NCI-H1105 (cell line): ENCODE measurements around the gene SCD.
A peak's percentile ranks its signal among the peaks of the same experiment; 100 is the strongest.
"Not testable (repeated sequence)": the region's sequence is repeated elsewhere in the genome, so short reads cannot be mapped to it uniquely, and the experiment has no call there.

ENCODE experiments used
- DNase-seq: peaks from one replicate; lab custom pipeline; 2025; lab: John Stamatoyannopoulos, UW

SCD gene

DNA sequence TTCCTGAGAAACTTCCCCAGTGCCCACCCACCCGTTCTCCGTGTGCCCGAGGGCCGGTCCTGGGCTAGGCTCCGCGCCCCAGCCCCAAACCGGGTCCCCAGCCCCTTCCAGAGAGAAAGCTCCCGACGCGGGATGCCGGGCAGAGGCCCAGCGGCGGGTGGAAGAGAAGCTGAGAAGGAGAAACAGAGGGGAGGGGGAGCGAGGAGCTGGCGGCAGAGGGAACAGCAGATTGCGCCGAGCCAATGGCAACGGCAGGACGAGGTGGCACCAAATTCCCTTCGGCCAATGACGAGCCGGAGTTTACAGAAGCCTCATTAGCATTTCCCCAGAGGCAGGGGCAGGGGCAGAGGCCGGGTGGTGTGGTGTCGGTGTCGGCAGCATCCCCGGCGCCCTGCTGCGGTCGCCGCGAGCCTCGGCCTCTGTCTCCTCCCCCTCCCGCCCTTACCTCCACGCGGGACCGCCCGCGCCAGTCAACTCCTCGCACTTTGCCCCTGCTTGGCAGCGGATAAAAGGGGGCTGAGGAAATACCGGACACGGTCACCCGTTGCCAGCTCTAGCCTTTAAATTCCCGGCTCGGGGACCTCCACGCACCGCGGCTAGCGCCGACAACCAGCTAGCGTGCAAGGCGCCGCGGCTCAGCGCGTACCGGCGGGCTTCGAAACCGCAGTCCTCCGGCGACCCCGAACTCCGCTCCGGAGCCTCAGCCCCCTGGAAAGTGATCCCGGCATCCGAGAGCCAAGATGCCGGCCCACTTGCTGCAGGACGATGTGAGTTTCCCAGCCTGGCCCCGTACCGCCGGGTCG, at the start of gene SCD:
SCD (plus strand) TSS at position 469 of the 803 bp plus-strand sequence; CDS start at position 741, 272 bp downstream.
- DNase-seq: peak; percentile 84

DNA sequence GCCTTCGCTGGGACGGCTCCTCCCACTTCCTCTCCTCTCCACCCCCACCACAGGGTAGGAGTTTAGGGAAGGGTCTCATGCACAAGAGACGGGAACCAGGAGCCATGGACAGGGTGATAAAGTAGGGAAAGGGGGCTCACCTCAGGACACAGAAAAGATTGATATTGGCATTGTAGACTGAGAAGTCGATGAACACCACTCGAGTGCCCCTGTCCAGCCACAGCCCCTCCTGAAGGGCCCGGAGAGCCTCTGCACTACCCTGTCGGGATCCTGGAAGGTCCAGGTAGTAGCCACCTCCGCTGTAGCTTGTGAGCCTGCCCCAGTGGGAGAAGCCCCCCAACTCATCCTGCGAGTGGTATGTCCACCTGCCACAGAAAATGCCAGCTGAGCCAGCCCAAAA, 49.8 kb upstream of the SCD start:
- DNase-seq: no peak

DNA sequence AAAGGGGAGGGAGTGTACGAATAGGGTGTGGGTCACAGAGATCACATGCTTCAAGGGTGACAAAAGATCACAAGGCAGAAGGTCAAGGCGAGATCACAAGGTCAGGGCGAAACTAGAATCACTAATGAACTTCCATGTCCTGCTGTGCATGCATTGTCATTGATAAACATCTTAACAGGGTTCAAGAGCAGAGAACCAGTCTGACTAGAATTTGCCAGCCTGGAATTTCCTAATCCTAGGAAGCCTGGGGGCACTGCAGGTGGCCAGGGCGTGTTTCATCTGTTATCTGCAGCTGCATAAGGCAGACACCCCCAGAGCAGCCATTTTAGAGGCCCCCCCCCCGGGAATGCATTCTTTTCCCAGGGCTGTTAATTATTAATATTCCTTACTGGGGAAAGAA, 45.9 kb upstream of the SCD start:
- not testable (repeated sequence) for DNase-seq

DNA sequence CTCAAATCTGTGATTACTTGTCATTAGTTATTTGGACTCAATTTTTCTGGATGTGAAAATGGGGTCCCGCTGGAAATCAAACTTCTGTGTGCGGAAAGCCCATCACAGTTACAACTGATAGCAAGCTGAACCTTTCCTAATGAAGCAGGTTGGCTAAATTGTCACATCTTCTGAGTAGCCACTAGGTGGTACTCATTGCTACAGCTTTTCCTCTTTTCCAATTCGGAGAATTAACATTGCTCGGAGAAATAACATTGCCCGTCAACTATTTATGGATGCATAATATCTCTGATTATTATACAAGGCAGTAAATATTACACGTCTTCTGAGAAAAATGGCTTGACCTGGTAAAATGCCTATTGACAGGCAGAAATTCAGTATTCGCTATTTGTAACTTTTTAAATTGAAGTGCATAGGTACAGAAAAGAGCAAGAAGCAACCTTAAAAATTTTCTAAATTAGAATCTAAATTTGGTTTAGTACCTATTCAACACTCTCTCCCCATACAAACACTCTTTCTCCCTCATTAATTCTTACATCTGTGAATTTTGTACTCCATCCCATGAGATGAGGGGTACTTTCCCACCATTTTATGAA, 43.2 kb upstream of the SCD start:
- peak; percentile 5 for DNase-seq

DNA sequence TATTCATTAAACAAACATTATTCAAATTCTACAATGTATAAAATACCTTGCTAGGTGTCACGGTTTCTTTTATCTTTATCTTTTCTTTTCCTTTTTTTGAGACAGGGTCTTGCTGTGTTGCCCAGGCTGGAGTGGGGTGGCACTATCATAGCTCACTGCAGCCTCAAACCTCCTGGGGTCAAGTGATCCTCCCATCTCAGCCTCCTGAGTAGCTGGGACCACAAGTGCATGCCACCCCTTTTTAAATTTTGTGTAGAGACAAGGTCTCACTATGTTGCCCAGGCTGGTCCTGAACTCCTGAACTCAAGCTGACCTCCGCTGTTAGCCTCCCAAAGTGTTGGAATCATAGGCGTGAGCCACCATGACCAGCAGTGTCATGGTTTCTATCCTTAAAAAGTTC, 42.6 kb upstream of the SCD start:
- DNase-seq: no peak

DNA sequence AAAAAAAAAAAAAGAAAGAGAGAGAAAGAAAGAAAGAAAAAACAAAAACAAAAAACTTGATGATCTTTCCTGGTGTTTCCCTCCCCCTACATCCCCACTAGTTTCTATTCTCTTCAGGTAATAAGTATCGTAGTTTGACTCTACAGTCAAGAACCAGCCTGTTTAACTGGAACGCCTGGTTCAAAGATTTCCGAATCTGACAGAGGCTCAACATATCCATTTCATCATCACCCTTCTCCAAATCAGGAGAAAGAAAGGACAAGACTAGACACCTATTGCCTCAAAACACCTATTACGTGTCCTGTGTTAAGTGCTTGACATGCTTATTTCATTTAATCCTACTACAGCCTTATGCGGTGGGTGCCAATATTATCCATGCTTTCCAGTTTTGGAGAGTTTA, 40.2 kb upstream of the SCD start:
- DNase-seq: no peak

DNA sequence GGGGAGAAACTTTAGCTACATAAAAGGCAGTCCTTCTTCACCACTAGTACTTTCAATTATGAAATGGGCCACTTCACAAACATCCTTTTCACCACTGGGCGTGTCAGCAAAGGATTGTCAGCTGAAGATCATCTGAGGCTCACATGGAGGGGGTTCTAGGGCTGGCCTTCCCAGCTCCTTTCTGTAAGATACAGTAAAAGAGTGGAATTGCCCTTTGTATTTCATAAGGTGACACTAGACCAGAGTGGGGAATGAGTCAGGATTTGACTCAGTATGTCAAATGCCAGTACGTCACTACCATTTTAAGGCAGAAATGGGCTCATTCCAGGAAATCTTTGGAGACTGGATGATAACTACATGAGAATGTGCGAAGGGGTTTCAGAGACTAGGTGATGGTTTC, 39.3 kb upstream of the SCD start:
- DNase-seq: no peak

DNA sequence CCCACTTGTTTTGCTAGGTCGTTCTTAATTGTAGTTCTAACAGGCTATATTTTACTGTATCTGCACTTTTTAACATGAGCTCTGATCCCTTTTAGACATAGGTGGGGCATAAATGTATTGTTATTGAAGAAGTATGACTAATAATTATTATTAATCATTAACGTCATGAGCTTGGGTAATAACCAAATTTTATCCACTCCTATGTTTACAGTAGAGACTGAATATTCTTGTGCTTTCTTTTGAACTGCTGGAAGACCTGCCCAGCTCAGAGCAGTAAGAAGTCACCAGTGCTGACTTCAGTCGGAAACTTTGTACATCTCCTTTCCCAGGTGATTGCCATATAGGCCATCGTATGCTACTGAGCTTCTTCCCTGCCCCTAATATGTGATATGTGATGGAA, 35.7 kb upstream of the SCD start:
- no peak for DNase-seq

DNA sequence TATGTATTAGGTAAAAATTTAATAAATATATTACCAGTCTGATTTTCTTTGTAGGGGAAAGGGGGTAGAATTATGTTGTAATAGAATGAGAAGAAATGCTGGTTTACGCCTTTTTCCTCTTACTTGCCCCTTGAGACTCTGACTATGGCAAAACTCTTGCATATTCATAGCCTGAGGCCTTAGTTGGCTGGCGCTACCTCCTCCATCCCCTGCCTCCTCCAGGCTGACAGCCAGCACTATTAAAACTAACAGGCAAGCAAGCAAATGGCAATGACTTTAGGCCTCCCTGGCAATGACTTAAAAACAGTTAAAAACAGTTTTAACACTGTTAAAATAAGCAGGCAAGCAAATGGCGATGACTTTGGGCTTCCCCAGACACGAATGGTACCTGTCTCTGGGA, 31.4 kb upstream of the SCD start:
- DNase-seq: no peak

DNA sequence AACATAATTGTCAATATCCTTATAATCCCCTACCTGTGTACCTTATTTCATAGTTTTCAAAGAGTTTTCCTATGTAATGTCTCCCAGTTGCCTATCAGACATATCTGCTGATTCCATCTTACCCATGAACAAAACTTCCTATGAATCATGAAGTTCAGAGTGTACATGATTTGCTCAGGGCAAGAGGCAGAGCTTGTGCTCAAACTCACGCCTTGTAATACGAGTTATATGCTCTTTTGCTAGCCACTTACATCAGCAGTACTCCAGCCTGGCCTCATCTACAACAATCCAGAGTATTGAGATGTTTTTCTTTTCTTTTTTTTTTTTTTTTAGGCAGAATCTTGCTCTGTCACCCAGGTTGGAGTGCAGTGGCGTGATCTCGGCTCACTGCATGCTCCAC, 28.8 kb upstream of the SCD start:
- DNase-seq: no peak

DNA sequence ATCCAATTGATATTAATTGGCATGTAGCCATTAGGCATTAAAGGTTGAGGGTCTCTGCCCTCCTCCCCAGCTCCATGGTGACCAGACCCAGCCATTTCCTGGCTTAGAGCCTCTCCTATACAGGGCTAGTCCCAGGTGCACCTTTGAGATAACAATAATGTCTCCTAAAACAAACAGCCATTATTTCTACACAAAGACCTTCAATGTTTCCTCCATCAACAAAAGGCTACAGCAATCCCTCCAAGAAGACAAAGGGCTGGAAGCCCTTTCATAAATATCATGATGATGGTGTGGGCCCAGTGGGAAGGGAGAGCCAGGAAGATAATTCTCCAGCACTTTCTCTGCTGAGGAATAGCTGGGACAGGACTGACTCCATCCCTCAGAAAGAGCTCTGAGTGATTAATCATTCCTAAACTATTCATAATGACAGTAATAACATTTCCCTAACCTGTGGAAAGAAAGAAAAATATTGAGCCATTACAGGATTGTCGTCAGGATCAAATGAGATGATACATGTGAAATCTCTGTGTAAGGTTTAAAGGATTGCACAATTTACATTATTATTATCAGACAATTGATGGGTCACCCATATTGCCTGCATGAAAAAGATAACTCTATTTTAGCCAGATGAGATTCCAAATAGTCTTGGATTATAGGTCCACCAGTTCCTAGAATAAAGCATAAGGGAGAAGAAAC, 27.2 kb upstream of the SCD start:
- no peak for DNase-seq

DNA sequence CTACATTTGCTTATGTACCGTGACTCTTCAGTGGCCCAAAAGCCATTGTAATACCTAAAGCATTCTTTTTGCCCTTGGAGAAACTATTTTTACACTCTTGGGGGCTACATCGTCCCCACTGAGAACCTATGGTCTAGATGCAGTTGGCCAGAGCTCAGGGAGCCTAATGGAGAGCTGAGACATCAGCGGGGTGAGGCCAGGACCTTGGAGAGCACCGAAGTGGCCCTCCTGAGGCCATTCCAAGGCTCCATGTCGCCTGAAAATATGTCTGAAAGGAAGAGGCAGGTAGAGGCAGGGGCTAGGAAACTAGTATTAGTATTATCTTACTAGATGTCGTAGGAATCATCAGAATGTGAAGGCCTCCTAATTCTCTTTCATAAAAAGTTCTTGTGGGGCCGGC, 21.9 kb upstream of the SCD start:
- DNase-seq: no peak

DNA sequence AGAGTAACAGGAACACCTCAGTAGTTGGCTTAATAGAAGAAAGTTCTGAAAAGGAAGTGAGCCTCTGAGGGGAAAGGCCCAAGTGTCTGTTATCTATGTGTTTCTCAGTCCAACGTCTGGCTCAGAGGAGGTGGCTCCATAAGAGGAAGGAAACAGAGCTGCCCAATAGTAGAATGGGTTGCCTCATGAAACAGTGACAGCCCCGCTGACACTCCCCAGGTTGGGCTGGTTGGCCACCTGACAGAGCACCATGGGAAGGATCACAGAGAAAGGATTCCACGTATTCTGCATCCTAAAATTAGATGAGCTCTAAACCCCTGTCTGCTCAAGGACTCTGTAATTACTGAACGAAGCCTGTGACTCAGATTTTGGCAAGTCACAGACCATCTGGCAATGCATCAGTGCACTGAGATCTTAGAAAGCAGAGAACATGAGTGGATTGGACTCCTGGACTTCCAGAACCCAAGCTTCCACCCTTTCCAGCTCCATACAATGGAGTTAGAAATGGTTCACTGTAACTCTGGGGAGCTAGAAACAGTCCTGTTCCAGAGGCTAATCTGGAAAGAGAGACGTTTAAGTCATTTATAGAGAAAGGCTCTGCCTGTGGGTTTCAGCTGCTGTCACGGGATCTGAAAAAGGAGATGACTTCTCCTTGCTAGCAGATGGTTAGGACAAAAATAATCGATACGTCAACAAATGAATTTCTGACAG, 19.9 kb upstream of the SCD start:
- DNase-seq: no peak

DNA sequence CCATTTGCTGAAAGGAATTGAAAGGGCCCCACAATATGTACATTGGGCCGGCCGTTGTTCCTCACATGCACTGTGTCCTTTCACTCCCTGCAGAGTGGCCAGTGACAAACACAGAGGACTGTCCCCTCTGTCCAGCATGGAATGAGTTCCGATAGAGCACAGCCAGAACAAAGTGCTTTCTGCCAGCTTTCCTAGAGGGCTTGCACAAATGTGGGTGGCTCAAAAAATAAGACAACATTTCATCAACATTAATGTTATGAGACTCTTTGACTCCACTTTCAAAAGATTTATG, 19.4 kb upstream of the SCD start:
- no peak for DNase-seq

DNA sequence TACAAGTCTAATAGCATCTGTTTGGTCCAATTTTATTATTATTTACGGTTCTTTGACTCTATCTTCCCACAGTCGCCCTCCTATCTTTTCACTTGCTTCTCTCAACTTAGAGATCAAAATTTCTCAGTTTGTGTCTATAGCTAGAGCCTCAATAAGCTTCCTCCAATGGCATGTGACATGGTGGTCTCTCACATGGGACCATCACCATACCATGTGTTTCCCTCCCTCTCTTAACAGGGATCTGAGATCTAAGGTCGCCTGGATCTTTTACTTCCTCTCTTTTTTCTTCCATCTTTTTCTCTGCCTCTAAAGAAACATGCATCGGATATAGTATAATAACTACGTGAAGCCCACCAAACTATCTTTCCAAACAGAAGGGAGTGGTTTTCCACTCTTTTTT, 18.8 kb upstream of the SCD start:
- DNase-seq: no peak

DNA sequence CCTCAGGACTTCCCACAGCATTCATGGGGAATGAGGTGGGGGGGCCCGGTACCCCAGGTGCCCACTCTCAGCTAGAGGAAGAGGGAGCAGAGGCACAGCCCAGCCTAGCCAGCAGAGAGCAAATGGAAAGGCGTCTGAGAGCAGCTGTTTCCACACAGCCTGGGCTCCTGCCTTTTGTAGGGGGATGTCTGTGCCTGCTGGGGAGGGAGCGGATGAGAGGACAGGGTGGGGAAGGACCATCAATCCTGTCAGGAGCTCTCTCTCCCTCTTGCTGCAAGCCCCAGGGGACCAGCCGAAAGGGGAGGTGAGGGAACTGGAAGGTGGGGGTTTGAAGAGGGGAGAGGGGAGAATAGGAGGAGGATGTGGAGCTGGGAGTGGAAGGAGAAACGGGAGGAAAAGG, 17.0 kb upstream of the SCD start, which contains the start of gene PKD2L1:
PKD2L1 (minus strand) TSS at position 150 of the 400 bp plus-strand sequence; CDS start at position 25, 125 bp downstream.
- DNase-seq: no peak

DNA sequence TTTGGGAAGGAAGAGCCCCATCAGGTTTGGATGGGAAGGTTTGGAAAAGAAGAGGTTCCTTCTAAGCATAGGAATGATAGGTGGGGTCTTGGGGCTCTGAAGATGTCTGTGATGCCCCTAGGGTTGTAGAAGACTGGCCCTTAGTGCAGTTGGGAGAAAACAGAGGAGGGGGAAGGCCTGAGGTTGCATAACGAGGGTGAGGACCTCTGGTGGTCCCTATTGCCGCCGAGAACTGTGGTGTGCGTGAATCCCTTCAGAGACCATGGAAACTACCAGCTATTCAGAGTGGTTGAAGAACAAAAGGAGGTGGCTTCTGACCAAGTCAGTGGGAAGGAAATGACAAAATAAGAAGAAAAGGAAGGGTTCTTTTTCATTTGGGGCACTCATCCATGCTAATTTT, 13.9 kb upstream of the SCD start:
- DNase-seq: no peak

DNA sequence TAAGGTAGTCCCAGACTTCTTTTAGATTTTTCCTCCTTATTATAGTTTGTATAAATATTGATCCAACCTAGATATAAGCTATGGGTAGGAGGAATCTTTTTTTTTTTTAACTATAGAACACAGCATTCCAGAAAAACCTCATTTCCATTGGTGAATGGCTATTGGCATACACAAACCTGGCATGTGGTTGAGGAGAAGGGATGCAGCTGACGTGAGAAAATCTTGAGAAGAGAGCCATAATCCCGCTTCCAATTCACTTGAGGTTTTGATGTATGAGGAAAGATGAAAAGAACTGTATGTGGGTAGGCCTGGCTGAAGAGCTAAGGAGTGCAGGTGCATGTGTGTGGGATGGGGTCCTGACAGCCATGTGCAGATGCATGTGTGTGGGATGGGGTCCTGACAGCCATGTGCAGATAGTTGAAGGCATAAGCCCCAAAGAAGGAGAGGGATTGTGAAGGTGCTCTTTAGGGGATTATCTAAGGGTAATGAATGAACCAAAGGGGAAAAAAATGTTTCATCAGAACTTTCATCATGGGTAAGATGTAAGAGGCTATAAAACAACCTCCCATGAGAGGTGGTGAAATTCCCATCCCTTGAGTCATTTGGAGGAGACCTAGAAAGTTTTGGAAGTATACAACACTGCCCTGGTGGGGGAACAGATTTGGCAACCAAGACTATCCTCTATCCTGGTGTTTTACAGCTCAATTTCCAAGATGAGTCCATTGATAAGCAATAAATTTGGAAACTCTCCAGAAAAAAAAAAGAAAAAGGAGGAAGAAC, 13.2 kb upstream of the SCD start:
- no peak for DNase-seq

DNA sequence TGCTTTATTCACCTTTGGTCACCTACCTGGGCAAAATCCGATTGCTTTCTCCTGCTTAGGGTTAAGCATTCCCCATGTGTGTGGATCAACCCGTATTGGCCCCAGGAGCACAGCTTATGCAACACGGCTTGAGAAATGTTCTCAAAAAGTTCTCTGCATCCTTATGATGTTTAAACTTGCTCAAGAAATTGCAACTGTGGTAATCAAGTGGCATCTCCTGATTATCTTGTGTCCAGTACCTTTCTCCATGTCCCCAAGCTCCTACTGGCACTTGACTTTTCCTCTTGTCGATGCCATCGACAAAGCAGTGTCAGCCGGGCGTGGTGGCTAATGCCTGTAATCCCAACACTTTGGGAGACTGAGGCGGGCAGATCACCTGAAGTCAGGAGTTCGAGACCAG, 12.3 kb upstream of the SCD start:
- DNase-seq: no peak

DNA sequence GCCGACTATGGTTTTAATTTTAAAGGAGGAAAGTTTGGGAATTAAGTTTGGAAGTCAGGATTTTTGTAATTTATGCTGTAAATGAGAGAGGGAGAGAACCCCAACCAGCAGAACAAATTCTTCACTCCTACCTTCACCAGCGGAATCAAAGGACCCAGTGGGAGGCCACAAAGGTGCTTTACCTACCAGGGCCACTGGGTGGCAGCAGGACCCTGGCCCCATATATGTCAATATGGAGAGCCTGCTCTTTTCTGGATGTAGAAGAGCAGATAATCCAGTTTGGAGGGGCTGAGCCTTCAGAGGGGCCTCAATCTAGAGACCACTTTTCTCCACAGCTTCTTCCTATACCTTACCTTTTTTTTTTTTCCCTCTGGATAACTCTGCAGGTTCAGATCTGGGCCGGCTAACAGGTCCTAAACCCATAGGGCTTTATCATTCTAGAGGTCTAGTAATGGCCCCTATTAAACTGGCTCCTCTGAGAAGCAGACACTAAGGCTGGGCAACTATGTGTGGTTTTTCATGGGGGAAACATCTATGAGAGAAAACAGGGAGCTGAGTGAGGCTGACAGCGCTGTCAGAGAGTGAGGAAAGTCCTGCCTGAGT, 8.5 kb upstream of the SCD start:
- no peak for DNase-seq

DNA sequence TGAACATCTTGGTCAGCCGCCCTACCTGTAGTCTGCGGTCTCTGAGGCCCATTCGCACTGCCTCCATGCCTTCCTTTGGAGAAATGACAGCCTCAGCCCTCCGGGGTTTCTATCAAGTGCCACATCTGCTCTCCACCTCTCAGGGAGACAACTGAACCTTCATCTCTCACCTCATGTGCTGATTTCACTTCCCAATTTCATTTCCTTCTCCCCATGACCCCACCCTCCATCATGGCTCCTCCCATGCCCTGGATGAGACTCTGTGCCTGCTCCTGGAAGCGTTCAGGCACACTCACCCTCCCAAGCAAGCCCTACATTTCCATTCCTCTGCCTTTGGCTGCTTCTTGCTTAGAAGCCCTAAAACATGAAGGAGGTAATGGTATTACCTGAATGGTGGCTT, 7.8 kb upstream of the SCD start:
- DNase-seq: no peak
